OCI-LY3 (cell line): Measurements from ENCODE around the gene ATOH8.

Experiments used
- H2AFZ ChIP-seq: fragments of 200-600, 300-600 bp; shearing (Covaris generic); 2 replicates; pipeline ENCODE4 v1.6.0; 2014; ENCODE audit warnings: antibody characterized with exemption, low read depth, low read length
- H3K27ac ChIP-seq: fragments of 200-600, 300-600 bp; sonication (generic); 2 replicates; pipeline ENCODE4 v1.5.1; 2014; ENCODE audit warnings: mild to moderate bottlenecking, low read length, moderate library complexity, mixed read lengths
- H3K27me3 ChIP-seq: fragments of 200-600, 300-600 bp; sonication (generic); 2 replicates; pipeline ENCODE4 v1.6.1; 2014; ENCODE audit warnings: low read depth, low read length, mixed read lengths
- H3K36me3 ChIP-seq: fragments of 200-600, 300-600 bp; sonication (generic); replicated peaks from 2 replicates; pipeline ENCODE3; 2014; ENCODE audit warnings: low read depth, low read length, mixed read lengths
- H3K4me1 ChIP-seq: fragments of 300-600, 200-600 bp; sonication (generic); 2 replicates; pipeline ENCODE4 v1.6.1; 2014; ENCODE audit warnings: low read length, mixed read lengths
- H3K4me2 ChIP-seq: fragments of 200-600, 300-600 bp; sonication (generic); 2 replicates; pipeline ENCODE4 v1.6.1; 2014; ENCODE audit warnings: low read length, mixed read lengths
- H3K4me3 ChIP-seq: fragments of 300-600, 200-600 bp; sonication (generic); 2 replicates; pipeline ENCODE4 v1.5.1; 2014; ENCODE audit warnings: antibody characterized with exemption, mild to moderate bottlenecking, low read length, moderate library complexity
- H3K79me2 ChIP-seq: fragments of 300-600, 200-600 bp; shearing (Covaris generic); 2 replicates; pipeline ENCODE4 v1.6.1; 2014; ENCODE audit warnings: mild to moderate bottlenecking, low read length, mixed read lengths
- H3K9ac ChIP-seq: fragments of 300-600, 200-600 bp; shearing (Covaris generic); 2 replicates; pipeline ENCODE4 v1.6.0; 2014; ENCODE audit warnings: mild to moderate bottlenecking, low read length, moderate library complexity
- H3K9me3 ChIP-seq: fragments of 200-600, 300-600 bp; shearing (Covaris generic); 2 replicates; pipeline ENCODE4 v1.6.1; 2014; ENCODE audit warnings: low read length, mixed read lengths; ENCODE audit not compliant: insufficient read depth
- H4K20me1 ChIP-seq: fragments of 200-600, 300-600 bp; sonication (generic); 2 replicates; pipeline ENCODE4 v1.6.1; 2016; ENCODE audit warnings: low read length, mixed read lengths; ENCODE audit not compliant: insufficient read depth
- CTCF ChIP-seq: fragments of 200-600, 300-600 bp; sonication (generic); IDR thresholded peaks from 2 replicates; pipeline ENCODE4 v1.5.1; 2014; ENCODE audit warnings: antibody characterized with exemption, low read length, low read depth
- EZH2phosphoT487 ChIP-seq: fragments of 200-600 bp; shearing (Covaris generic); IDR thresholded peaks from 2 replicates; pipeline ENCODE4 v1.6.1; 2018; ENCODE audit warnings: antibody characterized with exemption, mixed run types, low read depth

ATOH8 gene

GRCh38 chr2:85727798-85728197, 26.0 kb upstream of the ATOH8 start:
- TF ChIP-seq EZH2phosphoT487 (no peak), CTCF (no peak)
- peaks cover 9% of the 10 kb centered on the region for H3K4me1 ChIP-seq
- H3K36me3 ChIP-seq = no peaks in the 10 kb centered on the region
- no peak overlapping the region for H3K4me3 ChIP-seq
- no peaks in the 10 kb centered on the region for H3K9me3 ChIP-seq
- H2AFZ ChIP-seq = no peak overlapping the region
- no peaks in the 10 kb centered on the region for H3K79me2 ChIP-seq
- H3K4me2 ChIP-seq = no peak overlapping the region
- no peaks in the 10 kb centered on the region for H4K20me1 ChIP-seq
- H3K9ac ChIP-seq = no peak overlapping the region
- H3K27ac ChIP-seq = no peak overlapping the region
- peaks cover 25% of the 10 kb centered on the region for H3K27me3 ChIP-seq

GRCh38 chr2:85728342-85728741, 25.4 kb upstream of the ATOH8 start:
- Histone ChIP-seq H3K27me3 (peaks cover 25% of the 10 kb centered on the region), H3K4me1 (peaks cover 9% of the 10 kb centered on the region), H3K36me3 (no peaks in the 10 kb centered on the region), H3K27ac (no peak overlapping the region), H3K9me3 (no peaks in the 10 kb centered on the region), H4K20me1 (no peaks in the 10 kb centered on the region), H2AFZ (no peak overlapping the region), H3K9ac (no peak overlapping the region), H3K4me2 (no peak overlapping the region), H3K4me3 (no peak overlapping the region), H3K79me2 (no peaks in the 10 kb centered on the region)
- no peak for TF ChIP-seq CTCF
- no peak for TF ChIP-seq EZH2phosphoT487

GRCh38 chr2:85728883-85729824, 24.6 kb upstream of the ATOH8 start:
- Histone ChIP-seq H4K20me1 (no peaks in the 10 kb centered on the region), H3K27me3 (peaks cover 25% of the 10 kb centered on the region), H3K9ac (0 out of 2 replicates have a peak overlapping the region, but pooled peaks have one; percentile 2), H3K27ac (no peak overlapping the region), H3K4me1 (peaks cover 9% of the 10 kb centered on the region), H2AFZ (peak overlapping the region; percentile 70), H3K79me2 (no peaks in the 10 kb centered on the region), H3K36me3 (no peaks in the 10 kb centered on the region), H3K9me3 (no peaks in the 10 kb centered on the region), H3K4me3 (peak overlapping the region; percentile 66), H3K4me2 (peak overlapping the region; percentile 76)
- peak; percentile 93 for TF ChIP-seq CTCF
- TF ChIP-seq EZH2phosphoT487 = no peak

- no peaks in the 10 kb centered on the region for H3K36me3 ChIP-seq
- no peaks in the 10 kb centered on the region for H3K9me3 ChIP-seq
- TF ChIP-seq CTCF (no peak), EZH2phosphoT487 (no peak)
- no peaks in the 10 kb centered on the region for H4K20me1 ChIP-seq
- H3K4me1 ChIP-seq = peaks cover 9% of the 10 kb centered on the region
- H2AFZ ChIP-seq = no peak overlapping the region
- no peak overlapping the region for H3K4me3 ChIP-seq
- peaks cover 28% of the 10 kb centered on the region for H3K27me3 ChIP-seq
- H3K27ac ChIP-seq = no peak overlapping the region
- H3K9ac ChIP-seq = no peak overlapping the region
- no peaks in the 10 kb centered on the region for H3K79me2 ChIP-seq
- peak overlapping the region; percentile 76; the same call in 1 of the 2 replicates for H3K4me2 ChIP-seq
These were observed 23.8 kb upstream of the ATOH8 start for GRCh38 chr2:85729825-85730510.
